HL-60/S4 (cell line): Measurements from ENCODE around the gene ESPN.
"Not testable (repeated sequence)": the region's sequence is repeated elsewhere in the genome, so short reads cannot be mapped to it uniquely, and the experiment has no call there.

Experiments
- in situ Hi-C: fragments of 300-500 bp; cut with MboI; formaldehyde crosslinking; loops from 2 replicates; pipeline ENCODE4 v1.14.3; 2022; ENCODE audit warnings: low sequenced_read_pairs

Gene ESPN

DNA sequence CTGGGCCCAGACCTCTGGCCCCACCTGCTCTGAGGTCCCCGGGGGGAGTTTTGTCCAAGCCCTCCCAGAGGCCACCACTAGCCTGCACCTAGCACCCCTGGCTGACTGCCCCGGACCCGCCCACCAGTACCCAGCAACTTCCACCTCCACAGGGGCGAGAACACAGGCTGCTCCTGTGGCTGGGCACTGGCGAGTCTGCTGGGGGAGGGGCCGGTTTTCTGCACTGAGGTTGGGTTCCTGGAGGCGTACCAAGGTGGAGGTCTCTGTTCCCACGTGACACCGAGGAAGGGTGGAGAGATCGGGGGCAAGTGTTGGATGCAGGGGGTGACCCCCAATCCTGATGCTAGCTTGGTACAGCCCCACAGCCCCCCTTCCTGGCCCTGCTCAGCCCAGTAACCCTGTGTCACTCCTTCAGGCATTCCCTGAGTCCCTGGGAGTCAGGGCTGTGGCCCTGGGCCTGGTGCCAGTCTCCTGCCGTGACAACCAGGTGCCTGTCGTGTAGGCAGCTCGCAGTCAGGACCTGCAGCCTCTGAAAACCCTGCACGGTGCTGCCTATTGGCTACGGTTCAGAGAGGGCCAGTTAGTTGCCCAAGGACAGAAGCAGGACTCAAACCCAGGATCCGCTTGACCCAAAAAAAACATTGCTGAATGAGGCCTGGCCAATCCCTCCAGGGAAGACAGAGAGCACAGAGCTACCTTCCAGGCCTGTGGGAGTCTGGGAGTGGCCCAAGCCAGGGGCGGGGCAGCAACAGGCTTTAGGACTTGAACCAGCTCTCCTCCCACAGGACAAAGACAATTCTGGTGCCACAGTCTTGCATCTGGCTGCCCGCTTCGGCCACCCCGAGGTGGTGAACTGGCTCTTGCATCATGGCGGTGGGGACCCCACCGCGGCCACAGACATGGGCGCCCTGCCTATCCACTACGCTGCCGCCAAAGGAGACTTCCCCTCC, 3.1 kb downstream of the ESPN start:
- in situ Hi-C loops, result no loop called here

DNA sequence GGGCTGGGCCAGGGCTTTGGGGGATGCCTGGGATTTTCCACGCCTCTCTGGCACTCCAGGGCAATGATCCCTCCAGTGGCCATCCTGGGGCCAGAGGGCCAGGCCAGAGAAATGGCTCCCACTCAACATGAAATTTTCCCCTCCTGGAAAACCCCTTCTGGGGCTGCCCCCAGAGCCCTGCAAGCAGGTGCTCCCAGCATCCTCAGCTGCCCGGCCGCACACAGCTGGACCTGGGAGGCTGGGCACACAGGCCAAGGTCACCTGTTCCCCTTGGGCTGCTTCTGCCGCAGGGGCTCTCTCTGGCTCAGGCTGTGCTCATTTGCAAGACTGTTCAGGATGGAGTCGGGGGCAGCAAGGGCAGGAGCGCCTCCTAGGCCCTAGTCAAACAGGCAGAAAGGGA, 3.9 kb downstream of the ESPN start:
- in situ Hi-C loops, result not testable (repeated sequence)

DNA sequence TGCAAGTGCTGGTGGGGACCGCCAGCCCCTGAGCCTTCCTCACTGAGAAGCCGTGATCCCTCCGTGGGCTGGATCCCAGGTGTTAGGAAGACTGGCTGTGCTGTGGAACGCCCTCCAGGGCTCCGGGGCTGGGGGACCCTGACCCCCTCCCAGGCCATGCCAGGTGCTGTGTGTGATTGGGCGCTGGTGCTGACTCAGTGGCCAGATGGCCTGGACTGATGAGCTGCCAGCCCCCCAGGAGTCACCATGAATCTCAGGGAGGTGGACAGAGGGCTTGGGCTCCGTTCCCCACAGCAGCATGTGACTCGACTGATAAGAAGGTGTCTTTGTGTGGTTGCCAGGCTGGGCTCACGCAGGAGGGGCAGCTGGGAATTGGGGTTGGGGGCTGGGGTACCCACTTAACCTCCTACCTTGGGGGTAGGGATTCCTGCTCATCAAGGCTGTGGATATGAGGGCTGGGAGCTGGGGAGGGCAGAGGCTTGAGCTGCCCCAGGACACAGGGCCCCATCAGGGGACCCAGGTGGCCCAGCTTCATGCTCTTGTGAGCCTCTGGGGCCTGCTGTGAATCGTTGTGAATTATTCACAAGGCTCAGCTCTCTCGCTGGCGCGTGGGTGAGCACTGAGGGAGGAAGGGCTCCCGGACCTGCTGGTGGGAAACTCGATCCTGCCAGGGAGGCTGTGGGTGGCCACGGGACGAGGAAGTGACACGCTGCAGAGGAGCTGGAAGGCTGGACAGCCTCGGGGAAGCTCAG, 5.3 kb downstream of the ESPN start:
- in situ Hi-C loops, result not testable (repeated sequence)

DNA sequence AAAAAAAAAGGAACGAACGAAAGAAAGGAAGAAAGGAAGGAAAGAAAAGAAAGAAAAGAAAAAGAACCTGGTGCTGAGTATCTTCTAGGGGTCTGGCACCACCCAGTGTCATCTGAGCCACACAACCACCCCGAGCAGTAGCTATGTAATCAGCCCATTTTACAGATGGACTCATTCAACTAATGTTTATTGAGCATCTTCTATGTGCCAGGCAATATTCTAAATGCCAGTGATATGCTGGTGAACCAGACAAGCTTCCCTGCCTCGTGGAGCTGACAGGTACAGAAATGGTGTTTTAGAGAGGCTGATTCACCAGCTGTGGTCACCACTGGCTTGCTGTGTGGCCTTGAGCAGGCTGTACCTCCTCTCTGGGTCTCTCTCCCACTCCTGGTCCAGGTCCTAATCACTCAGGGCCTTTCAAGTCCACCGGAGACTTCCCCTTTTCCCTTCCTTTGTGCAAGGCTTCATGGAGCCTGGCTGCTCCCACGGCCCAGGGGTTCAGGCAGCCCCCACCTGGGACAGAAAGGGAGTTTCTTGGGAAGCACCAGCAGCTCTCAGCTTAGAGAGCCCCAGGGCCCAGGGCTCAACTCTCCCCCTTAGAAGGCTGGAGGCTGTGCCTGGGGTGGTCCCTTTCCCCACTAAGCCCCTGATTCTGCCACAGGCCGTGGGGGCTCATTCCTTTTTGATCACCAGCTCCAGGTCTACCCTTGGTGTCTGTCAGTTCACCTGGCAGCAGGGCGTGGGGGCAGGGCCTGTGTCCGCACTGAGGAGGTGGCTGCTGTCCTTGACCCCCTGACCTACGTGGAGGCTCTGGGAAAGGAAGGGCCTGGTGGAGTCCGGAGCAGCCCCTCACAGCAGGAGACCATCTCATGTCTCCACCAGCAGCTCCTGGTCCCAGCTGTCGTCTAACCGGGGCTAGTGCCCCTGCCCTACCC, 7.3 kb downstream of the ESPN start:
- in situ Hi-C loops, result not testable (repeated sequence)

DNA sequence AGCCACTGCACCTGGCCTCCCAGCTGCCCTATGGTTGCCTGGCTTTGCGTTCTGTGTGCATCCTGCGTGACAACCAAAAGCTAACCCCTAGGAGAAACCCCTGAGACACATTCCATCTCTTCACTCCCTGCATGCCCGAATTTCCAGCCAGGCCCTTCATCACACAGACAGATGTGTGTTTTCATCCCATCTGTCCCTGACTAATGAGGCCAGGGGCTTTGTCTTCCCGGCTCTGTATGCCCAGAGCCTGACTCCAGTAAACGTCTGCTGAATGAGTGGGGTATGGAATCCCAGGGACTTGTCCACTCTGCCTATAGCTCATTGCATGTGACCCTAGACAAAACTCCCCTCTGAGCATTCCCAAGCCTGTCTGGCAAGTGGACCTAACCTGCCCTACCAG, 9.6 kb downstream of the ESPN start:
- in situ Hi-C loops, result no loop called here

DNA sequence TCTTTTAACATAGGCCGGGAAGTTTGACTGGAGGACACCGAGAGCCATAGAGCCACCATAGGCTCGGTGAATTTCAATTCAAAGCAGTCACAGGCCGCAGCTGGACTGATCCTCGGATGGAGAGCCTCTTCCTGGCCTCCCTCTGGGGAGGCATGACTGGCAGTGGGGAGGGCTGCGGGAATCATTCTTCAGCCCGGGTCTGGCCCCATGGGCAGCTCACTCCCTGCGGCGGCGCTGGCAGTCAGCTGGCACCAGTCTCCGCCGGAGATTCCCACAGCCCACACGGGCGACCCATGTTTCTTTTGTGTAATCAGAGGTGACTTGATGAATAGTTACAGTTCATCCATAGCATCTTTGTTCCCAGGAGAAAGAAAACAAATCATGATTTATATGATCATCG, 10.6 kb downstream of the ESPN start:
- in situ Hi-C loops, result no loop called here

DNA sequence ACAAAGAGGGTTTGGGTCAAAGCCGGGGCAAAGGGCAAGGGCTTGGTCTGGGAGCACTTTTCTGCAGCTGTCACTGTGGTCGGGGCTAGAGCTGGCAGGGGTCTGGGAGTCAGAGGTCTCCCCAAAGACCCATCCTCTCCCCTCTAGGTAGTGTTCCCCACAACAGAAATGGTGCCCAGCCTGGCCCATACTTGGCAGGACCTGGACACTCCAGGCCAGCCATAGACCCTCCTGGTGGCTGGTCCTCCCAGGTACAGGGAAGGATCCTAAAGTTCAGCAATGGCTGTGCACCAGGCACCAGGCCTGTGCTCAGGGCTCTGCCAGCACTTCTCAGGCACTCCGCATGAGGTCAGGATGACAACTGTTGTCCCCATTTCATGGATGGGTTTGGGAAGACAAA, 11.0 kb downstream of the ESPN start:
- in situ Hi-C loops, result no loop called here

DNA sequence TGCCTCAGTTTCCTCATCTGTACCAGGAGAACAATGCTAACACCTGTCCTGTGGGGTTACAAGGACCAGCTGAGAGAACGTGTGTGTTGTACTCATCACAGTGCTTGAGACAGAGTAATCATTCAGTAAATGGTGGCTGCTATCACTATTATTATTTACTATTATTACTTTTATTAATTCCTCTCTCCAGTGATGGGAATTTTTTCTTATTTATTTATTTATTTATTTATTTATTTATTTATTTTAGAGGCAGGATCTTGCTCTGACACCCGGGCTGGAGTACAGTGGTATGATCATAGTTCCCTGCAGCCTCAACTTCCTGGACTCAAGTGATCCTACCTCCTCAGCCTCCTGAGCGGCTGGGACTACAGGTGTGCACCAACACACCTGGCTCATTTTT, 11.7 kb downstream of the ESPN start:
- in situ Hi-C loops, result not testable (repeated sequence)

DNA sequence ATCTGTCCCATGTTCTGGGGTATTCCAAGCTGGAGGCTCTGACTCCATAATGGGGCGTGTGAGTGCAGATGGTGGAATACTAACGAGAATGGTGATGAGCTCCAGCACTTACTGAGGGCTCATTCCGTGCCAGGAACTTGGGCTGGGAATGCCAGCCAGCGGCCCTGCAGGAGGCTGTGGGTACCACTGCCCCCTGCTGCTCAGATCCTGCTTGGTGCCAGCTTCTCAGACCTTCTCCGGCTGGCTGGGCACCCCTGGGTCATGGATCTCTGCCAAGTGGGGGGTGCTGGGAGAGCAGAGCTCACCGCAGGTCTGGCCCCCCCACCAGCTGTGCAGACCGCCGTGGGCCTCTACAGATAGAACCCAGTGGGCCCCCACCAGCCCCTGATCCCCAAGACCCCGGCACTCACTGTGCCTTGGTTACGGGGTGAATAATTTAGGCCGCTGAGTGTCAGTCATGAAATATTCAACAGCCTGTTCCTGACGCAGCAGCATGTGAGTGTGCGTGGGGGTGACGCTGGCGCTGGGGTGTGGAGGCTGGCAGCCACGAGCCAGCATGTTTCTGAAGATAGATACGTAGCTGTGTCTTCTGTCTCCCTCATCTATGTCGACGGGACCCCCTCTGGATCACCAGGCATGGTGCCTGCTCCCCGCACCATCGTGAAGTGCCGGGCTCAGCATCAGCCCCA, 12.6 kb downstream of the ESPN start:
- in situ Hi-C loops, result not testable (repeated sequence)

DNA sequence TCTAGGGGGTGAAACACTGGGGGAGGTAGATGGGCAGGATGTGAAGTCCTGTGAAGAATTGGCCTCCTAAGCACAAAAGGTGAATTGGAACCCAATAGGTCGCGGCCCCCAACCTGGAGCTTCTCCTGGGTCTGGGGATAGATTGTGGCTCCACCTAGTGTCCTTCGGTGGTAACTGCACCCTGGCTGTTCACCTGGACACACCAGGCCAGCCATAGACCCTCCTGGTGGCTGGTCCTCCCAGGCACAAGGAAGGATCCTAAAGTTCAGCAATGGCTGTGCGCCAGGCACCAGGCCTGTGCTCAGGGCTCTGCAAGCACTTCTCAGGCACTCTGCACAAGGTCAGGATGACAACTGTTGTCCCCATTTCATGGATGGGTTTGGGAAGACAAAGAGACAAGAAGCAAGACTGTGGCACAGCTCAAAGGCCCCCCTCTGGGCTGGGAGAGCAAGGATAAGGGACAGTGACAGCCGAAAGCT, 13.5 kb downstream of the ESPN start:
- in situ Hi-C loops, result no loop called here

DNA sequence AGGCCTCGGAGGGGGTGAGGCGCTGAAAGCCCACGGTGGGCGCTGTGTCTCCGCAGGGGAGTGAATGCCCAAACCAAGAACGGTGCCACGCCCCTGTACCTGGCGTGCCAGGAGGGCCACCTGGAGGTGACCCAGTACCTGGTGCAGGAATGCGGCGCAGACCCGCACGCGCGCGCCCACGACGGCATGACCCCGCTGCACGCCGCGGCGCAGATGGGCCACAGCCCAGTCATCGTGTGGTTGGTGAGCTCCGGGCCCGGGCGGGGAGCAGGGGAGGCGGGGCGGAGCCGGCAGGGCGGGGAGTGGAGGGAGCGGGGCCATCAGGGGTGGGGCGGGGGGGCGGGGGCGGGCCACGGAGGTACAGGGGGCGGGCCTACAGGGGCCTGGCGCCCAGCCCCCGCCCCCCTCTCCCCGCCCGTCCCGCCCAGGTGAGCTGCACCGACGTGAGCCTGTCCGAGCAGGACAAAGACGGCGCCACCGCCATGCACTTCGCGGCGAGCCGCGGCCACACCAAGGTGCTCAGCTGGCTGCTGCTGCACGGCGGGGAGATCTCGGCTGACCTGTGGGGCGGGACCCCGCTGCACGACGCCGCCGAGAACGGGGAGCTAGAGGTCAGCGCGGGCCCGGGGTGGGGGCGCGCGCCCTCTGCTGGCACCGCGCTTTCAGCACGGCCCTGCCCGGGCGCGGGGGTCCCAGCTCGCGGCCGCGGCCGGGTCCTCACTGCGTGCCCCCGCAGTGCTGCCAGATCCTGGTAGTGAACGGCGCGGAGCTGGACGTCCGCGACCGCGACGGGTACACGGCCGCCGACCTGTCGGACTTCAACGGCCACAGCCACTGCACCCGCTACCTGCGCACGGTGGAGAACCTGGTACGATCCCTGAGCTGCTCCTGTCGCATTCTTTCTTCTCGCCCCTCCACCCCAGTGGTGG, 15.9 kb downstream of the ESPN start:
- in situ Hi-C loops, result no loop called here

DNA sequence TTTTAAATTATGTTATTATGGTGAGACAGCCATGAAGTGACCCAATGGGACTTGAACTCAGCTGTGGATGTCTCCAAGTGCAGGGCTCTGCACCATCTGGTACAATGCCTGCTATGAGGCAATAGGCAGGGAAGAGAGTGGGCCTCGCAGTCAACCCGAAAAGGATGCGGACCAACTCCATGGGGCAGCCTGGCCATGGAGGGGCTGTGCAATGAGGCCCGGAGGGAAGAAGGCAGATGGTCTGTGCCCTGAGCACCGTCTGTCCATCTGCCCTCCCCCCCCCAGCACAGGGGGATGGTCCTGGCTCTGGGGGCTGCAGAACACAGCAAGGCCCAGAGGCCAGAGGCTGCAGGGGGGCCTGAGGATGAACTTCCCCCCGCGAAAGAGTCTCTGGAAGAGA, 17.0 kb downstream of the ESPN start:
- in situ Hi-C loops, result no loop called here

DNA sequence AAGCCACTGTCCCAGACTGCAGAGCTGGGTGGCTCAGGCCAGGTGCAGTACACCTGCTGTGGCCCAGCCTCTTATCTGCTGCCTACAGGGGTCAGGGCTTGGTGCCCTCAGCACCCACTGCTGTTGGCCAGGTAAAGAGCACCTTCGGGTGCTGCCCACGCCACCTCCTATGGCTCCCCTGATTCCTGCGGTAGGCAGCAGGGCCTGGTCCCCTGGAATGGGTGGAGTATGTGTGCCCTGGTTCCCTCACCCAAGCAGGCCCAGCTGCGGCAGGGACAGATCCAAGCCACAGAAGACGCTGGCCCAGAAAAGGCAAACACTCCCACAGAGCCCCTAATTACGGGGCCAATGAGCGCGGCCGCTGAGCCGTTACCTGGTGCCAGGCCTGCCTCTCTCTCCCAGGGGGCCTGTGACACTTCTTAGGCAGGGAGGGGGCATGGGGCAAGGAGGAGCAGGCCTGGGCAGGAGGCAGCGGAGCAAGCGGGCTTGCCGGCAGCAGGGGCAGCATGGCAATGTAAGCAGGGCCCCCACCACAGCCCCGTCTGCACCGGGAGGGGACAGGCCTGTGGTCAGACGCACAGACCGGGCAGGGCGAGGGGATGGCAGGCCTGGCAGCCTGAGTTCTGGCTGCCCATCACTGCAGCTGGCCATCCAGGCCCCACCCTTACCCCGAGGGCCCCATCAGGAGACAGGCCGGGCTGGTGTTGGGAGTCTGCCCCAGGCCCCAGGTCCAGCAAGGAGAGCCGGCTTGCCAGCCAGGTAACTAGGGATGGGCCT, 19.0 kb downstream of the ESPN start:
- in situ Hi-C loops, result no loop called here

DNA sequence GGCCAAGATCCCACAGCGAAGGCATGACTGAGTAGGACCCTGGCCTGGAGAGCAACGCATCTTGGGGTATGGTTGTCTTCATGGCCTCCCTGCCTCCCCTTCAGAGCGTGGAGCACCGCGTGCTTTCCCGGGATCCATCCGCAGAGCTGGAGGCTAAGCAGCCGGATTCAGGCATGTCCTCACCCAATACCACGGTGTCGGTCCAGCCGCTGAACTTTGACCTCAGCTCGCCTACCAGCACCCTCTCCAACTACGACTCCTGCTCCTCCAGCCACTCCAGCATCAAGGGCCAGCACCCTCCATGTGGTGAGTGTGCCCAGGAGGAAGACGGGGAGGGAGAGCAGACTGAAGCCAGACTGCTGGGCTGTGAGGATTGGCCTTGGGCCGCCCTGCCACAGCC, 19.8 kb downstream of the ESPN start:
- in situ Hi-C loops, result no loop called here

DNA sequence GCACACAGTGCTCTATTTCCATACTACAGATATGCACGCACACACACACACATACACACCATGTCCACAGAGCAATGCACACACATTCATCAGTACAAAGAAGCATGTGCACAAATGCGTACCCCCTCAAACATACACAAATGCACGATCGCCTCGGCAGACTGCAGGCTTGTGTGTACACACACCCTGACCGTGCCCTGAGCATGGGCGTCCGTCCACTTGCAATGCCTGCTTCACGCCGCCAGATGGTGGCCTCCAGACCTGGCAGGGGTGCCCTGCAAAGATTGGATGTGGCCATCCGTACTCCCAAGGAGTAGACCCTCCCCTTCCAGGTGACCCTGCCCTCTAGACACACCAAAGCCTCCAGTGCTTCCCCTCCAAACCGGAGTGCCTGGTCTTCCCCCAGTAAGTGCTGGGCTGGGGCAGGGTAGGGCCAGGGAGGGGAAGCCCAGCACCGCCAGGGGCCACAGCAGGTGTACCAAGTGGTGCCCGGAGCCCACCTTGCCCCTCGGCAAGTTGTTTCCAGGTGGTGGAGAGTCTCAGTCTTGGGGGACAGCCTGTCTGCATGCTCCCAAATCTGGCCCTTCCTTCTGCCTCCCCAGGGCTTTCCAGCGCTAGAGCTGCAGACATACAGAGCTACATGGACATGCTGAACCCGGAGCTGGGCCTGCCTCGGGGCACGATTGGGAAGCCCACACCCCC, 20.6 kb downstream of the ESPN start:
- in situ Hi-C loops, result no loop called here

DNA sequence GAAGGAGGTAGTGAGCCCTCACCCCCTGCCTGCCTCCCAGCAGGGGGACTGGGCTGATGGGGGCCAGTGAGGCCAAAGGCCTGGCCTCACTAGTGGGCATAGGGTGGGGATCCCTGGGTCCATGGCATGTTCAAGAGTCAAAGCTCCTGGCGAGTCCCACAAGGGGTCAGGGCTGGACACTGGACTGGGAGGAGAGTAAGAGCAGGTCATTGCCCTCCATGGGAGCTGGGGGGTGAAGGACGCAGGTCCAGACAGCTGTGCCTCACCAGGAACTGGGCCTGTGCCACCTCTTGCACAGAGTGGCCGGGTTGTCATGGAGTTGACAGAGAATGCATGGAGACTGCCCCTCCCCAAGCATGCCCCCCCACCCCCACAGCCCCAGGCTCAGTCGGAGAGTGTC, 21.4 kb downstream of the ESPN start:
- in situ Hi-C loops, result not testable (repeated sequence)

DNA sequence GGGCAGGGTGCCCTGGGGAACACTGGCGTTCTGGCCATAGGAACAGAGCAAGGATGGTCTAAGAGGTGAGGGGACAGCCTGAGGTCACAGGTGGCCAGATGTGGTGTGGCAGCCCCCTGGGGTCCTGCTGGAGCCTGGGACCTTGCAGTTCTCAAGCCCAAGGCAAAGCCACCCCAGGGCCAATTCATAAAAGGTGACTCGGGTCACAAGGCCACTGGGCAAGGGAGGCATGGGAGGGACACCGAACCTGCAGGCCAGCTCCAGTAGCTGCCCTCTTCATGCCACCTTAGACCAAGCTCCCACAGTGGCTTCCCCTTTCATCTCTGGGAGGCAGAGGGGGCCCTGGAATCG, 22.1 kb downstream of the ESPN start:
- in situ Hi-C loops, result no loop called here
